ENCODE data around the gene UMODL1.

- TF ChIP-seq TCF12 (IDR thresholded peaks at IDR 0.05; ENCODE audit: low read depth) (no peak), TAF1 (IDR thresholded peaks at IDR 0.05; ENCODE audit: low read depth) (no peak), EP300 (IDR thresholded peaks at IDR 0.05; ENCODE audit: borderline replicate concordance) (no peak), FOXM1 (IDR thresholded peaks at IDR 0.05; ENCODE audit: borderline replicate concordance, low read depth) (no peak), MAX (IDR thresholded peaks at IDR 0.05) (no peak), RAD21 (IDR thresholded peaks at IDR 0.05; ENCODE audit: low read depth) (no peak), YY1 (IDR thresholded peaks at IDR 0.05; ENCODE audit: low read depth) (no peak), CEBPB (IDR thresholded peaks at IDR 0.05) (no peak), REST (IDR thresholded peaks at IDR 0.05; ENCODE audit: low read depth) (no peak), NFIC (IDR thresholded peaks at IDR 0.05) (no peak), ZBTB7A (IDR thresholded peaks at IDR 0.05; ENCODE audit: low read depth) (no peak), CREB1 (IDR thresholded peaks at IDR 0.05; ENCODE audit: low read depth) (no peak), EGR1 (IDR thresholded peaks at IDR 0.05) (no peak), USF1 (IDR thresholded peaks at IDR 0.05) (no peak)
These were observed 53.9 kb downstream of the UMODL1 start for GRCh38 chr21:42124826-42125570.
